Body of pancreas (tissue), 4 donors: ENCODE results near the gene ATP13A2. TPM values are rescaled to one million over a fixed set of nuclear protein-coding genes. Genes with fewer than 3 reads are reported as not detected.

Experiments used
- ATAC-seq: fragments of 150-250 bp; one replicate; pipeline ENCODE4 v1.9.1; 2016
- DNase-seq, 4 donors: peaks; one replicate each; pipeline ENCODE4 v3.0.0-alpha.2; 2019
- H3K27ac ChIP-seq, 4 donors: fragments of 200-600 bp; sonication (generic); 1 replicate in 3 of 4; 2 replicates in 1 of 4; pipeline versions ENCODE4 v1.5.1 to v1.6.1; 2016 to 2019; ENCODE audit warnings: mild to moderate bottlenecking in 1 of 4, mixed read lengths in 1 of 4, moderate library complexity in 1 of 4
- H3K27me3 ChIP-seq, 2 donors: fragments of 200-600 bp; sonication (generic); one replicate each; pipeline ENCODE4 v1.6.0; 2016; ENCODE audit warnings: mild to moderate bottlenecking in 1 of 2
- H3K36me3 ChIP-seq, 2 donors: fragments of 200-600 bp; sonication (generic); replicated peaks in 1 of 2; 2 replicates each; pipeline ENCODE4 v1.5.1; 2016; ENCODE audit warnings: low read depth in 2 of 2; ENCODE audit not compliant: insufficient read depth in 1 of 2
- H3K4me1 ChIP-seq: fragments of 200-600 bp; sonication (generic); one replicate; pipeline ENCODE4 v1.6.0; 2016
- H3K4me3 ChIP-seq, 2 donors: fragments of 200-600 bp; sonication (generic); 1 replicate in 1 of 2; 2 replicates in 1 of 2; pipeline ENCODE4 v1.5.1; 2016 to 2019
- H3K9me3 ChIP-seq, 3 donors: fragments of 200-600 bp; sonication (generic); 1 replicate in 2 of 3; 2 replicates in 1 of 3; pipeline ENCODE4 v1.5.1; 2016
- CTCF ChIP-seq, 7 experiments: fragments of 450-650 bp in 4 of 7; fragments of 200-600 bp in 3 of 7; sonication (generic) in 3 of 7; IDR thresholded peaks; one replicate each; pipeline ENCODE4 v1.5.1; 2016 to 2019; ENCODE audit warnings: antibody characterized with exemption in 7 of 7
- POLR2A ChIP-seq, 3 donors: fragments of 450-650 bp; IDR thresholded peaks; one replicate each; pipeline ENCODE4 v1.6.1; 2016; ENCODE audit warnings: antibody characterized with exemption in 3 of 3, mild to moderate bottlenecking in 2 of 3
- WGBS, 2 donors: methylation state at CpG; one replicate each; pipeline ENCODE4 v1.1.5; 2017; 5-methylcytosine and 5-hydroxymethylcytosine counted together
- intact Hi-C: fragments of 100-400 bp; cut with DNase I; formaldehyde crosslinking; loops from one replicate; pipeline ENCODE4 v1.15.1; 2023
- total RNA-seq, 2 donors: library from RNA; depleted of rRNA; stranded (reverse); fragments of >200 nt; gene quantifications; one replicate each; pipeline ENCODE4 v1.1.0, GENCODE V29; 2016

The ATP13A2 gene, protein sequence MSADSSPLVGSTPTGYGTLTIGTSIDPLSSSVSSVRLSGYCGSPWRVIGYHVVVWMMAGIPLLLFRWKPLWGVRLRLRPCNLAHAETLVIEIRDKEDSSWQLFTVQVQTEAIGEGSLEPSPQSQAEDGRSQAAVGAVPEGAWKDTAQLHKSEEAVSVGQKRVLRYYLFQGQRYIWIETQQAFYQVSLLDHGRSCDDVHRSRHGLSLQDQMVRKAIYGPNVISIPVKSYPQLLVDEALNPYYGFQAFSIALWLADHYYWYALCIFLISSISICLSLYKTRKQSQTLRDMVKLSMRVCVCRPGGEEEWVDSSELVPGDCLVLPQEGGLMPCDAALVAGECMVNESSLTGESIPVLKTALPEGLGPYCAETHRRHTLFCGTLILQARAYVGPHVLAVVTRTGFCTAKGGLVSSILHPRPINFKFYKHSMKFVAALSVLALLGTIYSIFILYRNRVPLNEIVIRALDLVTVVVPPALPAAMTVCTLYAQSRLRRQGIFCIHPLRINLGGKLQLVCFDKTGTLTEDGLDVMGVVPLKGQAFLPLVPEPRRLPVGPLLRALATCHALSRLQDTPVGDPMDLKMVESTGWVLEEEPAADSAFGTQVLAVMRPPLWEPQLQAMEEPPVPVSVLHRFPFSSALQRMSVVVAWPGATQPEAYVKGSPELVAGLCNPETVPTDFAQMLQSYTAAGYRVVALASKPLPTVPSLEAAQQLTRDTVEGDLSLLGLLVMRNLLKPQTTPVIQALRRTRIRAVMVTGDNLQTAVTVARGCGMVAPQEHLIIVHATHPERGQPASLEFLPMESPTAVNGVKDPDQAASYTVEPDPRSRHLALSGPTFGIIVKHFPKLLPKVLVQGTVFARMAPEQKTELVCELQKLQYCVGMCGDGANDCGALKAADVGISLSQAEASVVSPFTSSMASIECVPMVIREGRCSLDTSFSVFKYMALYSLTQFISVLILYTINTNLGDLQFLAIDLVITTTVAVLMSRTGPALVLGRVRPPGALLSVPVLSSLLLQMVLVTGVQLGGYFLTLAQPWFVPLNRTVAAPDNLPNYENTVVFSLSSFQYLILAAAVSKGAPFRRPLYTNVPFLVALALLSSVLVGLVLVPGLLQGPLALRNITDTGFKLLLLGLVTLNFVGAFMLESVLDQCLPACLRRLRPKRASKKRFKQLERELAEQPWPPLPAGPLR
- total RNA-seq, result 10 to 100 TPM; 56.8 to 61.0 TPM

GRCh38 chr1:17011439-17012307 is at the start of gene ATP13A2:
ATP13A2 (minus strand) TSS chr1:17011928; CDS start chr1:17011738, 190 bp downstream.
- H3K36me3 ChIP-seq, result no peaks in the 10 kb centered on the region
- peaks cover 35% of the 10 kb centered on the region for H3K4me1 ChIP-seq
- H3K9me3 ChIP-seq, result no peaks in the 10 kb centered on the region
- H3K27me3 ChIP-seq, result no peaks in the 10 kb centered on the region
- peak within 1 kb of the TSS; percentile 66 to 83 for H3K4me3 ChIP-seq
- intact Hi-C loops, result no loop called here
- TF ChIP-seq POLR2A (IDR thresholded peaks at IDR 0.05) (peak in 1 of 3 donors; percentile 36), CTCF (IDR thresholded peaks at IDR 0.05) (no peak)
- H3K27ac ChIP-seq, result peak within 1 kb of the TSS; percentile 47 to 71 (median 66)
- ATAC-seq, result peak; percentile 92
- WGBS, 2 donors, result 0 to 1% methylated on average over 1 to 85 of the region's 94 CpGs
- DNase-seq, result peak; percentile 84 to 92 (median 86)

GRCh38 chr1:17061486-17061885 is 49.8 kb upstream of the ATP13A2 start:
- intact Hi-C loops, result loop anchor here (5.0 to 10.0 kb wide), 3 partner anchors 53 to 273 kb away; partner anchors contain the start of gene PADI2
- Histone ChIP-seq H3K36me3 (no peaks in the 10 kb centered on the region), H3K9me3 (no peaks in the 10 kb centered on the region), H3K4me1 (no peaks in the 10 kb centered on the region), H3K4me3 (no peak overlapping the region), H3K27me3 (no peaks in the 10 kb centered on the region), H3K27ac (no peak overlapping the region)
- WGBS, 2 donors, result 66 to 70% methylated on average over 3 of the region's 3 CpGs
- ATAC-seq (no peak), DNase-seq (no peak)
- TF ChIP-seq CTCF (IDR thresholded peaks at IDR 0.05) (no peak), POLR2A (IDR thresholded peaks at IDR 0.05) (no peak)

GRCh38 chr1:17060306-17060749 is 48.6 kb upstream of the ATP13A2 start:
- H3K36me3 ChIP-seq, result no peaks in the 10 kb centered on the region
- H3K4me1 ChIP-seq, result no peaks in the 10 kb centered on the region
- intact Hi-C loops, result loop anchor here (5.0 to 10.0 kb wide), 3 partner anchors 54 to 274 kb away; partner anchors contain the start of gene PADI2
- no peaks in the 10 kb centered on the region for H3K9me3 ChIP-seq
- no peaks in the 10 kb centered on the region for H3K27me3 ChIP-seq
- 44 to 45% methylated on average over 11 of the region's 11 CpGs for WGBS, 2 donors
- no peak for ATAC-seq
- no peak overlapping the region for H3K4me3 ChIP-seq
- DNase-seq, result no peak
- TF ChIP-seq POLR2A (IDR thresholded peaks at IDR 0.05), result no peak
- TF ChIP-seq CTCF (IDR thresholded peaks at IDR 0.05), result no peak
- H3K27ac ChIP-seq, result peak overlapping the region in 1 of 4 donors; percentile 19
